HEK293 (cell line): Measurements from ENCODE around the gene BTD.
A peak's percentile ranks its signal among the peaks of the same experiment; 100 is the strongest.

Source experiments
- YY1 ChIP-seq: fragments of 450-650 bp; formaldehyde crosslinking; IDR thresholded peaks from 2 replicates; pipeline ENCODE4 v1.5.1; 2018; ENCODE audit warnings: missing biosample characterization, missing genetic modification characterization
- TF ChIP-seq, protein P1 (sequence below): fragments of 450-650 bp; formaldehyde crosslinking; IDR thresholded peaks from 2 replicates; pipeline ENCODE4 v1.5.1; 2016; ENCODE audit warnings: missing biosample characterization, missing genetic modification characterization

GRCh38 chr3:15632212-15632580 is 30.7 kb downstream of the BTD start:
- TF ChIP-seq, protein P1, sequence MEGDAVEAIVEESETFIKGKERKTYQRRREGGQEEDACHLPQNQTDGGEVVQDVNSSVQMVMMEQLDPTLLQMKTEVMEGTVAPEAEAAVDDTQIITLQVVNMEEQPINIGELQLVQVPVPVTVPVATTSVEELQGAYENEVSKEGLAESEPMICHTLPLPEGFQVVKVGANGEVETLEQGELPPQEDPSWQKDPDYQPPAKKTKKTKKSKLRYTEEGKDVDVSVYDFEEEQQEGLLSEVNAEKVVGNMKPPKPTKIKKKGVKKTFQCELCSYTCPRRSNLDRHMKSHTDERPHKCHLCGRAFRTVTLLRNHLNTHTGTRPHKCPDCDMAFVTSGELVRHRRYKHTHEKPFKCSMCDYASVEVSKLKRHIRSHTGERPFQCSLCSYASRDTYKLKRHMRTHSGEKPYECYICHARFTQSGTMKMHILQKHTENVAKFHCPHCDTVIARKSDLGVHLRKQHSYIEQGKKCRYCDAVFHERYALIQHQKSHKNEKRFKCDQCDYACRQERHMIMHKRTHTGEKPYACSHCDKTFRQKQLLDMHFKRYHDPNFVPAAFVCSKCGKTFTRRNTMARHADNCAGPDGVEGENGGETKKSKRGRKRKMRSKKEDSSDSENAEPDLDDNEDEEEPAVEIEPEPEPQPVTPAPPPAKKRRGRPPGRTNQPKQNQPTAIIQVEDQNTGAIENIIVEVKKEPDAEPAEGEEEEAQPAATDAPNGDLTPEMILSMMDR (tag by site-specific recombination), result 0 out of 2 replicates have a peak, but pooled peaks have one; percentile 3
- no peak for TF ChIP-seq YY1 (tag by site-specific recombination)
